NOMO-1 treated with dmso at 0.1 percent for 144 hours (cell line): ENCODE measurements around the gene SELENOO.
A peak's percentile ranks its signal among the peaks of the same experiment; 100 is the strongest.

Experiments
- DNase-seq: peaks from one replicate; lab custom pipeline; 2025; ENCODE audit not compliant: unreplicated experiment; lab: John Stamatoyannopoulos, UW

SELENOO gene

DNA sequence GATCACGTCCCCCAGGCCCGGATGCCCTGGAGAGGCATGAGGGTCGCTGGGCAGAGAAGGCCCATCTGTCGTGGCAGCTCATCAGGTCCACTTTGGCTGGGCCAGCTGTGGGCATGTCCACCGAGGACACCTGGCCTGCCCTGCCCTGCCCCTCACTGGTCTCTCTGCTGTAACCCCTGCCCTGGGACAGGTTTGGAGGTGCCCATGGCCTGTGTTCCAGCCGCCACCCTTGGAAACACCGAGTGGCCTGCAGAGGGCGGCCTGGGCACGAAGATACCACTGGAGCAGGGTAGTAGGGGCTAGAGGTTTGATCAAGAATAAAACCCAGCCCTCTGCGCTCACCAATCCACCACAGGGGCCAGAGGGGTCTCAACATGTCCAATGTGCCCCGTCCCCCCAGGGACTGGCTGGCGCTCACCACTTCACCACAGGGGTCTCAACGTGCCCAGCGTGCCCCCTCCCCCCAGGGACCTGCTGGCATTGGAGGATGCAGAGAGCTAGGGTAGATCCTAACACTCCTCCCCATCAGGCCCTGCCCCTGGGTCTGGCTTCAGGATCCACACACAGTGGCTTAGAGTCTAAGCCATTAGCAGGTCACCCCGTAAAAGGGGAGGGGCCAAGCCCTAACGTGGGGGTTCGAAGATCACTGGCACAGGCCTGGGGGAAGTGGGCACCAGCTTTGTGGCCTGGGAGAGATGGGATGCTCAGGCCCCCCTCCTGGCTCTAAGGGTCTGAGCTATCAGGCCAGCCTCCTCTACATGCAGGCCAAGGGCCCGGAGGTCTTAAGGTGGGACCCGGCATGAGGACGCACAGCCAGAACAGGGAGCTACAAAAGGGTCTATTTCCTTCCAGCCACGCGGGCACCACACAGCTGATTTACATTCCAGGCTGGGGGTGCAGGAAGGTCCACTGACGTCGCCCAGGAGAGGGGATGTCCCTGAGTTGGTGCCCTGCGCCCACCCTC lies 51.6 kb downstream of the SELENOO start:
- DNase-seq: peak; percentile 32

GRCh38 chr22:50253046-50253915 lies 52.5 kb downstream of the SELENOO start:
- DNase-seq: no peak

GRCh38 chr22:50253941-50254340 lies 53.1 kb downstream of the SELENOO start:
- no peak for DNase-seq

DNA sequence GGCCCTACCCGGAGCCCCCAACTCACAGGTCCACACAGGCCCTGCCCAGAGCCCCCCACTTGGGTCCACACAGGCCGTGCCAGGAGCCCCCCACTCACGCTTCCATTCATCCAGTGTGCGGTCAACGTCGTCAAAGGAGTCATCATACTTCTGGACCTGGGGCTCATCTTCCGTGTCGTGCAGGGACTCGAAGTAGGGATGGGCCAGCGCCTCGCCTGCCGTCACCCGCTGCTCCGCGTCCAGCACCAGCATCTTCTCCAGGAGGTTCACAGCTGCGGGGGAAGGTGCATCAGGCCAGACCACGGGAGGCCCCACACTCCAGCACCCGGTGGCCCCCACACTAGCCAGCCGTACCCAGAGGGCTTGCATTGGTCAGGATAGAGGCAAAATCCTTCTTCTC lies 54.3 kb downstream of the SELENOO start:
- DNase-seq: no peak

GRCh38 chr22:50255607-50256006 lies 54.8 kb downstream of the SELENOO start:
- no peak for DNase-seq

GRCh38 chr22:50256258-50256862 lies 55.5 kb downstream of the SELENOO start:
- no peak for DNase-seq

DNA sequence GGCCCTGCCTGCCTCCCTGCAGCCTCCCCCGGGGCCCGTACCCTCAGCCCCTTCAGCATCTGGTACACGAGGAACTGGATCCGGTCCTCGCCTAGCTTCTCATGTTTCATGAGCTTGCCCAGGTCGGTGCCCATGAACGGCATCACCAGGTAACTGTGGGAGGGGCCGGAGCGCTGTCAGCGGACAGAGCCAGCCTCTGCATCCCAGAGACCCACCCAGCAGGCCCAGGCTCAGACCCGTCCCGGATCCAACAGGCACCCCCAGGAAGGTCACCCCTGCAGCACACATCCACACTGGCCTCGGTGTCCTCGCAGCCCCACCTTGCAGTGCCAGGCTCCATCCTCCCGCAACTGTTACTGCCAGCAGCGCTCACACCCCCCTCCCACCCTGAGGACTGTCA lies 56.2 kb downstream of the SELENOO start:
- no peak for DNase-seq

- DNase-seq: no peak
Observed at GRCh38 chr22:50257451-50258360, 56.9 kb downstream of the SELENOO start.

DNA sequence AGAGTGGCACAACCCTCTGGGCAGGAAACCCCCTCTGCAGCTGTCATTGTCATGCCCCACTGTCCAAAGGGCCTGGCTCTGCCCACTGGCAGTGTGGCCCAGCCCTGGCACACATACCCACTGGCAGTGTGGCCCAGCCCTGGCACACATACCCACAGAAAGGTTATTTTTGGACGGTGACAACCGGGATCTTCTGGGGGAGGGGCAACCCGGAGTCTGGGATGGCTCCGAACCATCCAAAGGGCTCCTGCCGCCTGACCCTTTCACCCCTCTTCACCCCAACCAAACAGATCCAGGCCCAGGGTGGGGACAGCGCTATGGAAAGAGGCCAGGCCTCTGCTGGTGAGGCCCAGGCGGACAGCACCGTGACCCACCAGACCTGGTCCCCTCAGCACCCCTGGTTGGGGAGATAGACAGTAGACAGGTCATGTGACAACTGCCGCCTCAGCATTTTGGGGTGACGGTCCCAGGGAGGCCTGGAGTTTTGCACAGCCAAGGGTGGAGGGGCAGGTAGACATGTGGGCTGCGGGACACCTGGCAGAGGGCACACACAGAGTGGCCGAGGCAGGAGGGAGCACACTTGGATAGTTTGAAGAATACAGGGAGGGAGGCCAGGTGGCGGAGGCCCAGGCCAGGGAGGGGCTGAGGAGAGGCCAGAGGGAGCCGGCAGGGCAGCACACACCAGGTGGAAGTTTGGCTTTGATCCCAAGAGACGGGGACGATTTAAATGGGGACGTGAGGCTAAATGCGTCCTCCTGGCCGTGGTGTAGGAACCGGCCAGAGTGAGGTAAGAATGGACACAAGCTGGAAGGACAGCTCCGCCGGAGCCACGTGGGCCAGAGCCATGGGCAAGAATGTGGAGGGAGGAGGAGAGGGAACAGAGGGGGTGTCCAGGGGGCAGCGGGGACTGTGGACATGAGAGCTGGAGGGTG lies 57.8 kb downstream of the SELENOO start:
- DNase-seq: no peak

GRCh38 chr22:50259302-50259701 lies 58.5 kb downstream of the SELENOO start:
- DNase-seq: no peak

GRCh38 chr22:50260434-50260800 lies 59.6 kb downstream of the SELENOO start:
- DNase-seq: no peak

- no peak for DNase-seq
Observed at GRCh38 chr22:50260801-50261614, 60.2 kb downstream of the SELENOO start.

DNA sequence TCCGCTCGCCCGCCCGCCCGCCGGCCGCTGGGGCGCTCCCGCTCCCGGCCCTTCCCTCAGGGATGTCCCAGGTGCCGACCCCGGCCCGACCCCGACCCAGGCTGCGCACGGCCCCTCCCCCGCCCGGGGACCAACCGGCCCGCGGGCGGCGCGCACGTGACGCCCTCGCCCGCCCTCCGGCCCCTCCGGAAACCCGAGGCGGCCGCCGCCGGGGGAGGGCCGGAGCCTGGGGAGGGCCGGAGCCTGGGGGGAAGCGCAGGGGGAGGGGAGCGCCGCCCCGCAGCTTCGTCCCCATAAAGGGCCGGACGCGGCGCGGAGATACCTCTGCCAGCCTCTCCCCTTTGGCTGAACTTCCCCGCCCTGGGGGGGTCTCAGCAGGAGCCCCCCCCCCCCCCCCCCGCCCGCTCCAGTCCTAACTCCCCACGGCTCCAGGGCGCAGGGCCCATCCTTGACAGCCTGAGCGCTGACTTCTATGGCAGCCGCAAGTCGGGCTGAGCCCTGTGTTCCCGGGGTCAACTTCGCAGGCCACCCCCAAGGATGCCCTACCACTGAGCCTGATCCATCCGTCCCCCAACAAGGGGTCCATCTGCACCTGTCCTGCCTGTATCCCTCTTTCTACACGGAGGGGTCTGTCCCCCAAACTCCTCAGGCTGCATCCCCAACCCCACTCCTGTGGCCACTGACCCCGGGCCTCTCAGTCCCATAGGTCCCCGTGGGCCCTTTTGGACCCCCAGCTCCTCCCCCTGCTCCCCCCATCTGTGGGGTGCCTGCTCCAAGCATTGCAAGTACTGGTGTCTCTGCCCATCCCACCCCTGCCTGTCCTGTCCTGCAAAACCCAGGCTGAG lies 61.0 kb downstream of the SELENOO start, which contains the start of gene MAPK12:
Gene MAPK12 (minus strand): TSS at position 69 of the 845 bp plus-strand sequence. CDS start 174 bp downstream, outside the sequence.
- DNase-seq: no peak

DNA sequence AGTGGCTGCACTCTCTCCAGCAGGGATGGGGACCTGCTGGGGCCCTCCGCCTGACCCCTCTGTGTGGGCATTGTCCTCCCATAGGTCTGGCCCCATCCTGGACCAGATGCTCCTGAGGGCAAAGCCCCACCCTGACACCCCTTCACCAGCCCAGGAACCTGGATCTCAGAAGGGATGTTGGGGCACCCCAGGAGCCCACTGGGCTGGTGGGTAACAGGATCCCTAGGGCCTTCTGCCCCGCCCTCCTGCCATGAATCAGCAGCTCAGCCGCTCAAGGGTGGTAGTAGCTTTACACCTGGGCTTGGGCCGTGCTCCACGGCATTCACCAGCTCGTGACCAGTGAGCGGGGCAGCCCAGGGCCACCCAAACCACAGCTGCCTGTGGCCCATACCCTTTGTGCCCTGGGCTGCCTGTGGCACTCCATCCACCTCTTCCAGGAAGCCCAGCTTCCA lies 61.7 kb downstream of the SELENOO start:
- DNase-seq: no peak

DNA sequence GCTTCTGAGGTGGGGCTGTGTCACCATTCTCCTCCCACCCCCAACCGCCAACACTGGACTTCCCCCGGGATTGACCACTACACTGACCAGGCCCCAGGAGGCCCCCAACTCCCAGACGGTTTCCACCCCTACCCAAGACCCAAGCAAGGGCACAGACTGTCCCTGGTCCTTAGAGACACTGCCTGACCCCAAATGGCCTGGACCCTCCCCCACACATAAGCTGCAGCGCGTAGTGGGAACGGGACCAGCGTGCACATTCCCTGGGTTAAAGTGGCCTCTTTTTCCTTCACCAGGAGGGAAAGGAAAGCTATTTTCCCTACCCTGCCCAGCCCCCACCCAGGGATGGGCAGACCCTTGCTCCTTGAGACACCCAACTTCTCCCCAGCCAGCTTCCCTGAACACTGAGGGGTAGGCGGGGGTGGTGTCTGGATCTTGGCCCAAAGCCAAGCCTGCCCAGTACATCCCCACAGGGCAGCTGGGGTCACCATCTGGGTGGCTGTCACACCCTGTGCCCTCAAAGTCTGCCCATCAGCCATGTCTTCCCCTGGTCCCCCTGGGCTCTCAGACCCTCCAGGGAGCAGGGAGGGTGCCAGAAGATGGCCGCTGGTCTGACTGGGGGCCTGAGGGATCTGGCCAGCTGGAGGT lies 62.3 kb downstream of the SELENOO start:
- DNase-seq: no peak

DNA sequence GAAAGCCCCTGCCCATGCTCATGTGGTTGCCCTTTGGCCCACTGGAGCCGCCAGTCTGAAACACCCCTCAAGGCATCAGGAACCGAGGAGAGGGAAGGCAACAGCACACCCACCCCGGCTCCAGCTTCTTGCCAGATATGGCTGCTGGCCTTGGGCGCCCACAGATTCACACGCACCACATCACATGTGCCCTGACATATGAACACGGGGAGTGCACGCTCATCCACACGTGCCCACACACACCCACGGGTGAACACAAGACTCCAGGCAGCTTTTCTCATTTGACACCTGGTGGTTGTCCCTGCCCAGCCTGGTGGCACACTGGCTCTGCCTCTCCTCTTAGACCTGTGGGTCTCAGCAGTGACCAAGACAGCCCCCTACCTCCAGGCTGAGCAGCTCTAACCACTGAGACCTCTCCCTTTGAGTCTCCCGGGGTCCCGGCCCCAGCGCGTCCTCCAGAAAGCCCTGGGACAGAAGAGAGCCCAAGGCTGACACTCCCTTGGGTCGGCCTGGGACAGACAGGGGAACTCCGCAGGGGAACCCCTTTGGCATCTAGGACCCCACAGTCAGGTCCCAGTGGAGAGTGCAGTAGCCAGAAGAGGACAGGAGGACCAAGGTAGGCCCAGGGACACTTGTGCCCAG lies 63.4 kb downstream of the SELENOO start:
- DNase-seq: no peak
